Fibroblast of mammary gland (primary cell): ENCODE data around the gene SENP2.

Source experiments
- DNase-seq: peaks from one replicate; pipeline ENCODE4 v3.0.0-alpha.2; 2010; ENCODE audit warnings: low read depth
- H3K4me3 ChIP-seq: 2 replicates; pipeline ENCODE4 v1.5.1; 2011; ENCODE audit warnings: low read depth, mild to moderate bottlenecking, low read length, moderate library complexity; ENCODE audit not compliant: control insufficient read depth
- TF ChIP-seq, protein P1 (sequence below): conservative IDR thresholded peaks from 2 replicates; pipeline ENCODE4 v1.5.1; 2011; ENCODE audit warnings: low read depth, low read length, inconsistent platforms; ENCODE audit not compliant: control insufficient read depth, insufficient read depth

Gene SENP2

DNA sequence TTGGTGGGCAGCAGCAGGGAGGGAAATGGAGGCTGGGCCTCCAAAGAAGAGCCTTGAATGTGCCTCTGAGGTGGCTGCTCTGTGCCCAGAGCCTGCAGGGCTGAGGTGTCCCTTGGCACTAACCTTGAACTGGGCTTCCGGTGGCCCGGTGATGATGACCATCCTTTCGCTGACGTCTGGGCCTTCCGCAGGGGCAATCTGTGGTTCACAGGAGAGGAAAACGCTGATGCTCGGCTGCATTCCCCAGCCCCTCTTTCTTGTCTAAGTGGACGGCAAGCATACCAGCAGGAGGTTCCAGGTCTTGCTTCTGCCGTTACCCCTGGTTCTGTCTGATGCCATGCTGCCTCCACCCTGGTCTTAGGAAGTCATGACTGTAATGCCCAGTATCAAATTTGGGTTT is 65.9 kb downstream of the SENP2 start:
- no peak for DNase-seq
- no peak overlapping the region for H3K4me3 ChIP-seq
- TF ChIP-seq, protein P1, sequence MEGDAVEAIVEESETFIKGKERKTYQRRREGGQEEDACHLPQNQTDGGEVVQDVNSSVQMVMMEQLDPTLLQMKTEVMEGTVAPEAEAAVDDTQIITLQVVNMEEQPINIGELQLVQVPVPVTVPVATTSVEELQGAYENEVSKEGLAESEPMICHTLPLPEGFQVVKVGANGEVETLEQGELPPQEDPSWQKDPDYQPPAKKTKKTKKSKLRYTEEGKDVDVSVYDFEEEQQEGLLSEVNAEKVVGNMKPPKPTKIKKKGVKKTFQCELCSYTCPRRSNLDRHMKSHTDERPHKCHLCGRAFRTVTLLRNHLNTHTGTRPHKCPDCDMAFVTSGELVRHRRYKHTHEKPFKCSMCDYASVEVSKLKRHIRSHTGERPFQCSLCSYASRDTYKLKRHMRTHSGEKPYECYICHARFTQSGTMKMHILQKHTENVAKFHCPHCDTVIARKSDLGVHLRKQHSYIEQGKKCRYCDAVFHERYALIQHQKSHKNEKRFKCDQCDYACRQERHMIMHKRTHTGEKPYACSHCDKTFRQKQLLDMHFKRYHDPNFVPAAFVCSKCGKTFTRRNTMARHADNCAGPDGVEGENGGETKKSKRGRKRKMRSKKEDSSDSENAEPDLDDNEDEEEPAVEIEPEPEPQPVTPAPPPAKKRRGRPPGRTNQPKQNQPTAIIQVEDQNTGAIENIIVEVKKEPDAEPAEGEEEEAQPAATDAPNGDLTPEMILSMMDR = no peak

DNA sequence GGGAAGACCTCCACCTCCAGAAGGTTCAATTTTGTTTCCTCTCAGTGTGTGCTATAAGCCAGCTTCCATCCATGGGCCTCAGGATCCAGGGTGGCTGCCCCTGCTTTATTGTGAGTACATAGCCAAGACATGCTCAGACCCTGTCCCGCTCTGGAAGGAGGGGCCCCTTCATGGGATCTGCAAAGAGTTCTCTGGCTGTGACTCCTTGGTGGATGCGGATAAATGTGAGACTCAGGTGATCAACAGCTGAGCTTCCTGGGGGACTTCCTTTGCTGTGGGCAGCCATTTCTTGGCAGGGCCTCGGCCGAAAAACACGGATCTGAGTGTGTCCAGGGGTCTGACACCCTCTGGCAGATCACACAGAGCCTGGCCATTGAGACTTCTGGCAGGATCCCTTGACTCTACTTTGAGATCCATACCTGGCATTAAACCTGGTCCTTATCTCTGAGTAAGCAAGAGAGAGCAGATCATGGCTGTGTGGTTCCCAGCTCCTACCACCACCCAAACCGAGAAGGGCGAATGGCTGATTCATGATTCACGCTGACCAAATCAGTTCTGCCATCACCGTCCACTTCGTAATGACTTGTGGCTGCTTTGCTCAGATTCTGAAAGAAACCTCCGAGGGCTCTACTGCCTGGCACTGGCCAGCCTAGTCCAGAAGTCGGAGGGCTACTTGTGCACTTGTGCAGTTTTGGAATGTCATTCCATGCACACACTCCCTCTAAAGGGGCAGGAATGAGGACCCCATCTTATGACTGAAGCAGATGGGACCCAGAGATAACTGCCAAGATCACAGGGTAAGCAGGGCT is 68.1 kb downstream of the SENP2 start:
- DNase-seq = no peak
- TF ChIP-seq, protein P1 = no peak
- H3K4me3 ChIP-seq = no peak overlapping the region

DNA sequence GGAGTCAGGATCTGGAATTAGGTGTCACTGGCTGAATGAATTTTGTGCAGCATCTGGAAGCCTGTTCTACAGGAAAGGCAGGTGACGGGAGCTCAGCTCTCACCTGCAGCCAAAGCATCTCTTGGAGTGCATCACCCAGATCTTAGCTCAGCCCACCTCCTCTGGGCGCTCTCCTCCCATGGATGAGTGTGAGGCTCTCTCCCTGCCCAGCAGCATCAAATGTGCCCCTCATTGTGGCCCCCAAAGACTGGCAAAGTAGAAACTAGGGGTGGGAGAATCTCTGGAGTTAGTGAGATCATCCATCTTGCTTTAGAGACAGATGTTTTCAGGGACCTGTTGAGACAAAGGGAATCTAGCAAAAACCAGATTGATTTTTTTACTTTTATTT is 68.7 kb downstream of the SENP2 start:
- TF ChIP-seq, protein P1 = no peak
- no peak overlapping the region for H3K4me3 ChIP-seq
- DNase-seq = no peak

DNA sequence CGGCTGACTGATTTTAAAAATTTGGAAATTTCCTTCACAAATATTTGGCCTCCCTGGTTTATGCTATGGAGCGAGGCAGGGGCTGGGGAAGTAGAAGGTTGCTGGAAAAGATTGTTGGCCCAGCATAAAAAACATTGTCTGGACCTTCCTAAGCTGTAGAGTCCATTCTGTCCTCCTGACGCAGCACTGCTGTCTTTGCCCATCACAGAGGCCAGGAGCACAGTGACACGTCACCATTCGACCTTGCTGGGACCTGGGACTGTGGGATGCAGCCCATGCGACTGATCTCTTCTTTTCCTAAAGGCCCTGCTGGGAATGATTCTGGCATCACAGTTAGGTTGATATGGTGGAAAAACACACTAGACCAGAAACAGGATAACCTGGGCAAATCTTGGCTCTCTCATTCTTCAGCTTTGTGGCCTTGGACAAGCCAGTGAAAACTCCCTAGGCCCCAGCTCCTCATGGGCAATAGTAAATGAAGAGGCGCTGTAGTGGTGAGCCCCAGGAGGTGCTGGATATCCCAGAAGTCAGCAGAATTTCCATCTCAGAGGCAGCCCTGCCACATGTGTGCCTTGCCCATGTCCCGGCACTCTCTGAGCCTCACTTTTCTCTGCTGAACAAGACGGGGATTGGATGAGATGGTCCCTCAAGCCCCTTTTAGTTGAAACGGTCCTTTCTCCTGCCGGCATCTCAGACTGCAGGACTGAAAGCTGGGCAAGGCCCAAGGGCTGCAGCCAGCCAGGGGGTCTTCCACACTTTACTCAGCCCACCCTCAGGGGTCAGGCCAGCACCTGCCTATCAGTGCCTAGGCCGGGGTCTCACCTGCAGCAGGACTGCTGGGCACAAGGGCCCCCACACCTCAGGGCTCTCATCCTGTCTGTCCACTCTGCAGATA is 69.6 kb downstream of the SENP2 start:
- no peak overlapping the region for H3K4me3 ChIP-seq
- DNase-seq = no peak
- TF ChIP-seq, protein P1 = no peak

DNA sequence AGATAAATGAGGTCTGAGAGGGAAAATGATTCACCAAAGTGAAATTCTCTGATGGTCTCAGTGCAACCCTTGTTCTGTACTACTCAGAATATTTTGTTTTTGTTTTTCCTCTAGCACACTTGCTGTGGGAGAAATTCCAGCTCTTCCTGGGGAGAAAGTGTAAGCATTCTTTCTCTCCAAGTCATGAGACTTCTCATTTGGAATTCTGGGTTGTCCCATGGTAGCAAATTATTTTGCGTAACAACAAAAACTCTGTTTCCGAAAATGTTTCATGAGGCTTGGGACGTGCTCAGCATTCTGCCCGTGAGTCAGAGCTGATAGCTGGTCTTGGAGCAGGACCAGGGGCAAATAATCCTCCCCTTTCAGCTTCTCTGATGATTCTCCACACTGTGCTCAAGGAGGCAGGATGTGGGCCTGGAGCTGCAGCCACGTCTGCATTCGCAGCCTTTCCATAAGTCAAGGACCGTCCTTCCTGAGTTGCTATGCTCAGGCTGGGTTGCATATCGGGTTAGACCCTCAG is 70.3 kb downstream of the SENP2 start:
- DNase-seq = peak; percentile 99
- H3K4me3 ChIP-seq = no peak overlapping the region
- TF ChIP-seq, protein P1 = no peak

DNA sequence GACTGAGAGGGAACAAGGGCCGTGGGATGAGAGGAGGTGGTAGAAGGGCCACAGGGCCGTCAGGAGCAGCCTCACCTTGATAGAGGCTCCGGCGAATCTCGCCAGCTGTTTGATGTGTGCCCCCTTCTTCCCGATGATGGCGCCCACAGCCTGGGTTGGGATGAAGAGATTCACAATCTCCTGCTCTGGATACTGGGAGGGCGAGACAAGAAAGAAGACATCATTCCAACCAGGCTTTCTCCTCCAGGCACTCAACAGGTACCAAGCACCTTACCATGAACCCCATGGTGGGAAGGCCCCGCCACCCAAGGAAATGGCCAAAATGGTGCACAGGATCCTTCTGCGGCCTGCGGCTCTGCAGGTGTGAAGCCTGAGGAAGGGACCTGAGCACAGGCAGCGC is 71.1 kb downstream of the SENP2 start:
- DNase-seq = no peak
- H3K4me3 ChIP-seq = no peak overlapping the region
- TF ChIP-seq, protein P1 = no peak
